A549 (cell line): ENCODE results near the gene CRYGN.

Experiments
- BHLHE40 ChIP-seq: IDR thresholded peaks from 2 replicates; pipeline ENCODE4 v1.6.1; 2012; ENCODE audit warnings: low read depth, low read length, inconsistent platforms
- FOSB ChIP-seq: fragments of 250-450 bp; sonication (Bioruptor Pico); IDR thresholded peaks from 2 replicates; pipeline ENCODE4 v1.5.0; 2020; ENCODE audit warnings: mild to moderate bottlenecking, moderate library complexity
- FOSL2 ChIP-seq, 2 experiments: fragments of 450-650 bp in 1 of 2; fragments of >200 bp in 1 of 2; sonication (Bioruptor Twin) in 1 of 2; formaldehyde crosslinking; IDR thresholded peaks; 2 replicates each; pipeline versions ENCODE4 v1.5.0 to v1.6.1; 2016 to 2020; ENCODE audit warnings: mild to moderate bottlenecking in 1 of 2, moderate library complexity in 1 of 2
- JUN ChIP-seq, 2 experiments: fragments of >200 bp; sonication (Bioruptor Twin); formaldehyde crosslinking; IDR thresholded peaks; 2 replicates in 1 of 2; 3 replicates in 1 of 2; pipeline ENCODE4 v1.6.1; 2016 to 2017
- MAFK ChIP-seq: fragments of 450-650 bp; IDR thresholded peaks from 2 replicates; pipeline ENCODE4 v1.6.1; 2014; ENCODE audit not compliant: partially characterized antibody
- POLR2A ChIP-seq: IDR thresholded peaks from 2 replicates; pipeline ENCODE4 v1.6.1; 2012; ENCODE audit warnings: mild to moderate bottlenecking, low read length
- RFX5 ChIP-seq: fragments of 450-650 bp; IDR thresholded peaks from 2 replicates; pipeline ENCODE4 v1.7.1; 2014; ENCODE audit warnings: antibody characterized with exemption, mild to moderate bottlenecking, moderate library complexity
- TP53 ChIP-seq: fragments of 250-450 bp; sonication (Bioruptor Pico); IDR thresholded peaks from 2 replicates; pipeline ENCODE4 v1.5.0; 2021; ENCODE audit warnings: mild to moderate bottlenecking, moderate library complexity
- TF ChIP-seq, protein P1 (sequence below): fragments of 250-450 bp; sonication (Bioruptor Pico); IDR thresholded peaks from 2 replicates; pipeline ENCODE4 v1.5.0; 2021; ENCODE audit warnings: mild to moderate bottlenecking, moderate library complexity, borderline replicate concordance
- TF ChIP-seq, protein P2 (sequence below): fragments of >200 bp; sonication (Bioruptor Twin); formaldehyde crosslinking; IDR thresholded peaks from 3 replicates; pipeline ENCODE4 v1.5.1; 2016
- TF ChIP-seq, protein P3 (sequence below): IDR thresholded peaks from 2 replicates; pipeline ENCODE4 v1.6.1; 2012
- TF ChIP-seq, protein P4 (sequence below): fragments of 150-350 bp; IDR thresholded peaks from 2 replicates; pipeline ENCODE4 v1.6.1; 2014; ENCODE audit warnings: low read depth, mild to moderate bottlenecking, low read length
- TF ChIP-seq, protein P5 (sequence below): fragments of 450-650 bp; IDR thresholded peaks from 2 replicates; pipeline ENCODE4 v1.6.1; 2014; ENCODE audit warnings: antibody characterized with exemption

DNA sequence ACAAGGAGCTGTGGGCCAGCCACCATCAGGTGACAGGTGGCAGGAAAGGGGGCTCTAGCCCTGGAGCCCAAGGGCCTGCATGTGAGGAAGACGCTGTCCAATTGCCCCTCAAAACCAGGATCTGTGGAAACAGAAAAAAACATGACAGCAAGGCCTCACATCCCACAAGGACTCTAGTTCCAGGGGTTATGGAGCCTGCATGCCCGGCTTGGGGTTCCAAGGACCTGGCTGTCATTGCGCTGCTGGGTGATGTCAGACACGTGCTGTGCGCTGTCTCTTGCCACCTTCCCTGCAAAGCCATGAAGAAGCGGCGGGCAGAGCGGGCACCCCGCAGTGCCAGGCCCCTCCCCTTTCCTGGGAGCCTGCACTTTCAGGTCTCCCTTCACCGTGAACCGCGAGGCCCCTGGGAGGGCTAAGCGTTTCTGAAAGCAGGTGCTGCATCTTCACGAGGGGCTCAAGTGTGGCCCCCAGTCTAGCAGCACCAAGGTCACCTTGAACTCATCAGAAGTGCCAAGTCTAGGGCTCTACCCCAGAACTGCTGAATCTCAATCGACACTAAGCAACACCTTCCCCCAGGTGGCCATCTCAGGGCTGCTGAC lies 15.1 kb upstream of the CRYGN start:
- TF ChIP-seq, protein P1, sequence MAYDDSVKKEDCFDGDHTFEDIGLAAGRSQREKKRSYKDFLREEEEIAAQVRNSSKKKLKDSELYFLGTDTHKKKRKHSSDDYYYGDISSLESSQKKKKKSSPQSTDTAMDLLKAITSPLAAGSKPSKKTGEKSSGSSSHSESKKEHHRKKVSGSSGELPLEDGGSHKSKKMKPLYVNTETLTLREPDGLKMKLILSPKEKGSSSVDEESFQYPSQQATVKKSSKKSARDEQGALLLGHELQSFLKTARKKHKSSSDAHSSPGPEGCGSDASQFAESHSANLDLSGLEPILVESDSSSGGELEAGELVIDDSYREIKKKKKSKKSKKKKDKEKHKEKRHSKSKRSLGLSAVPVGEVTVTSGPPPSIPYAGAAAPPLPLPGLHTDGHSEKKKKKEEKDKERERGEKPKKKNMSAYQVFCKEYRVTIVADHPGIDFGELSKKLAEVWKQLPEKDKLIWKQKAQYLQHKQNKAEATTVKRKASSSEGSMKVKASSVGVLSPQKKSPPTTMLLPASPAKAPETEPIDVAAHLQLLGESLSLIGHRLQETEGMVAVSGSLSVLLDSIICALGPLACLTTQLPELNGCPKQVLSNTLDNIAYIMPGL (CRISPR knock-in tag), result no peak
- TF ChIP-seq FOSB (no peak), MAFK (no peak), FOSL2 (IDR thresholded peaks at IDR 0.05) (no peak), FOSL2 (CRISPR knock-in tag; IDR thresholded peaks at IDR 0.05) (no peak), RFX5 (no peak), POLR2A (no peak), BHLHE40 (no peak), JUN (IDR thresholded peaks at IDR 0.05) (no peak), TP53 (CRISPR knock-in tag) (no peak)
- TF ChIP-seq, protein P2, sequence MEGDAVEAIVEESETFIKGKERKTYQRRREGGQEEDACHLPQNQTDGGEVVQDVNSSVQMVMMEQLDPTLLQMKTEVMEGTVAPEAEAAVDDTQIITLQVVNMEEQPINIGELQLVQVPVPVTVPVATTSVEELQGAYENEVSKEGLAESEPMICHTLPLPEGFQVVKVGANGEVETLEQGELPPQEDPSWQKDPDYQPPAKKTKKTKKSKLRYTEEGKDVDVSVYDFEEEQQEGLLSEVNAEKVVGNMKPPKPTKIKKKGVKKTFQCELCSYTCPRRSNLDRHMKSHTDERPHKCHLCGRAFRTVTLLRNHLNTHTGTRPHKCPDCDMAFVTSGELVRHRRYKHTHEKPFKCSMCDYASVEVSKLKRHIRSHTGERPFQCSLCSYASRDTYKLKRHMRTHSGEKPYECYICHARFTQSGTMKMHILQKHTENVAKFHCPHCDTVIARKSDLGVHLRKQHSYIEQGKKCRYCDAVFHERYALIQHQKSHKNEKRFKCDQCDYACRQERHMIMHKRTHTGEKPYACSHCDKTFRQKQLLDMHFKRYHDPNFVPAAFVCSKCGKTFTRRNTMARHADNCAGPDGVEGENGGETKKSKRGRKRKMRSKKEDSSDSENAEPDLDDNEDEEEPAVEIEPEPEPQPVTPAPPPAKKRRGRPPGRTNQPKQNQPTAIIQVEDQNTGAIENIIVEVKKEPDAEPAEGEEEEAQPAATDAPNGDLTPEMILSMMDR, result no peak
- TF ChIP-seq, protein P3, sequence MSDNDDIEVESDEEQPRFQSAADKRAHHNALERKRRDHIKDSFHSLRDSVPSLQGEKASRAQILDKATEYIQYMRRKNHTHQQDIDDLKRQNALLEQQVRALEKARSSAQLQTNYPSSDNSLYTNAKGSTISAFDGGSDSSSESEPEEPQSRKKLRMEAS, result no peak
- TF ChIP-seq, protein P4, sequence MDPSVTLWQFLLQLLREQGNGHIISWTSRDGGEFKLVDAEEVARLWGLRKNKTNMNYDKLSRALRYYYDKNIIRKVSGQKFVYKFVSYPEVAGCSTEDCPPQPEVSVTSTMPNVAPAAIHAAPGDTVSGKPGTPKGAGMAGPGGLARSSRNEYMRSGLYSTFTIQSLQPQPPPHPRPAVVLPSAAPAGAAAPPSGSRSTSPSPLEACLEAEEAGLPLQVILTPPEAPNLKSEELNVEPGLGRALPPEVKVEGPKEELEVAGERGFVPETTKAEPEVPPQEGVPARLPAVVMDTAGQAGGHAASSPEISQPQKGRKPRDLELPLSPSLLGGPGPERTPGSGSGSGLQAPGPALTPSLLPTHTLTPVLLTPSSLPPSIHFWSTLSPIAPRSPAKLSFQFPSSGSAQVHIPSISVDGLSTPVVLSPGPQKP, result no peak
- TF ChIP-seq, protein P5, sequence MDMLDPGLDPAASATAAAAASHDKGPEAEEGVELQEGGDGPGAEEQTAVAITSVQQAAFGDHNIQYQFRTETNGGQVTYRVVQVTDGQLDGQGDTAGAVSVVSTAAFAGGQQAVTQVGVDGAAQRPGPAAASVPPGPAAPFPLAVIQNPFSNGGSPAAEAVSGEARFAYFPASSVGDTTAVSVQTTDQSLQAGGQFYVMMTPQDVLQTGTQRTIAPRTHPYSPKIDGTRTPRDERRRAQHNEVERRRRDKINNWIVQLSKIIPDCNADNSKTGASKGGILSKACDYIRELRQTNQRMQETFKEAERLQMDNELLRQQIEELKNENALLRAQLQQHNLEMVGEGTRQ, result no peak
